Measurements from ENCODE around the gene ERMAP.
A peak's percentile ranks its signal among the peaks of the same experiment; 100 is the strongest.

The ERMAP gene

GRCh38 chr1:42817440-42817767, 482 bp downstream of the ERMAP start:
- no peak overlapping the region for H3K18ac ChIP-seq (ENCODE audit: low read length)
- H3K23ac ChIP-seq (ENCODE audit: low read depth, low read length, poor library complexity) = no peak overlapping the region
- H3K4ac ChIP-seq (ENCODE audit: low read length) = no peak overlapping the region
- peak overlapping the region; percentile 99 for H2AFZ ChIP-seq (ENCODE audit: low read length)
- H3K79me1 ChIP-seq (ENCODE audit: low read depth, low read length) = peaks cover 1% of the 10 kb centered on the region
- no peak for DNase-seq (ENCODE audit: low spot score)
- H2BK120ac ChIP-seq (ENCODE audit: low read depth, low read length) = no peak overlapping the region
- H3K9me3 ChIP-seq (replicated peaks in 1 of 2; ENCODE audit: control insufficient read depth in 2 of 2, insufficient read depth in 1 of 2, low read depth in 1 of 2, low read length in 2 of 2) = no peaks in the 10 kb centered on the region
- peak overlapping the region; percentile 37 for H3K4me2 ChIP-seq (ENCODE audit: insufficient read depth, low read length, poor library complexity, severe bottlenecking)
- H4K8ac ChIP-seq (ENCODE audit: low read depth, low read length) = no peak overlapping the region
- no peak overlapping the region for H2BK15ac ChIP-seq (ENCODE audit: low read length)
- no peak overlapping the region for H3K27ac ChIP-seq (replicated peaks; ENCODE audit: low read length)
- H2AK5ac ChIP-seq (ENCODE audit: low read depth, low read length) = no peak overlapping the region
- peaks cover 3 to 6% of the 10 kb centered on the region in 2 donors for H3K4me1 ChIP-seq (ENCODE audit: control insufficient read depth in 2 of 2, insufficient read depth in 1 of 2, low read depth in 1 of 2, low read length in 2 of 2)
- WGBS, 2 donors (ENCODE audit: extremely low coverage in 2 of 2, insufficient read length in 2 of 2, insufficient replicate concordance in 1 of 2) = no CpG with 5 or more reads among the region's 13 CpGs
- H3K9ac ChIP-seq (ENCODE audit: low read depth, low read length, poor library complexity) = no peak overlapping the region
- peak overlapping the region; percentile 90 for H2BK5ac ChIP-seq (ENCODE audit: low read length)
- H3K27me3 ChIP-seq (ENCODE audit: control insufficient read depth in 3 of 3, insufficient read depth in 3 of 3, low read depth in 1 of 3, low read length in 3 of 3) = no peaks in the 10 kb centered on the region
- H4K91ac ChIP-seq (ENCODE audit: low read depth, low read length, poor library complexity) = no peak overlapping the region
- peak overlapping the region in 1 of 2 donors; percentile 74 for H3K4me3 ChIP-seq (ENCODE audit: low read length in 2 of 2)
- H2BK12ac ChIP-seq (ENCODE audit: low read length) = no peak overlapping the region
- peaks cover 0 to 9% of the 10 kb centered on the region in 2 donors for H3K36me3 ChIP-seq (replicated peaks in 1 of 2; ENCODE audit: control insufficient read depth in 2 of 2, insufficient read depth in 2 of 2, low read length in 2 of 2)
- no peak overlapping the region for H3K14ac ChIP-seq (ENCODE audit: low read length)

GRCh38 chr1:42817976-42818375, 1.1 kb downstream of the ERMAP start:
- WGBS, 2 donors (ENCODE audit: extremely low coverage in 2 of 2, insufficient read length in 2 of 2, insufficient replicate concordance in 1 of 2) = no CpG with 5 or more reads among the region's 3 CpGs
- Histone ChIP-seq H2BK15ac (ENCODE audit: low read length) (no peak overlapping the region), H3K4me1 (ENCODE audit: control insufficient read depth in 2 of 2, insufficient read depth in 1 of 2, low read depth in 1 of 2, low read length in 2 of 2) (peaks cover 3 to 6% of the 10 kb centered on the region in 2 donors), H2AK5ac (ENCODE audit: low read depth, low read length) (no peak overlapping the region), H4K8ac (ENCODE audit: low read depth, low read length) (no peak overlapping the region), H3K27me3 (ENCODE audit: control insufficient read depth in 3 of 3, insufficient read depth in 3 of 3, low read depth in 1 of 3, low read length in 3 of 3) (no peaks in the 10 kb centered on the region), H3K36me3 (replicated peaks in 1 of 2; ENCODE audit: control insufficient read depth in 2 of 2, insufficient read depth in 2 of 2, low read length in 2 of 2) (peaks cover 0 to 9% of the 10 kb centered on the region in 2 donors), H3K4ac (ENCODE audit: low read length) (no peak overlapping the region), H2AFZ (ENCODE audit: low read length) (peak overlapping the region; percentile 99), H3K9me3 (replicated peaks in 1 of 2; ENCODE audit: control insufficient read depth in 2 of 2, insufficient read depth in 1 of 2, low read depth in 1 of 2, low read length in 2 of 2) (no peaks in the 10 kb centered on the region), H4K91ac (ENCODE audit: low read depth, low read length, poor library complexity) (no peak overlapping the region), H3K18ac (ENCODE audit: low read length) (no peak overlapping the region), H3K4me3 (ENCODE audit: low read length in 2 of 2) (no peak overlapping the region), H2BK120ac (ENCODE audit: low read depth, low read length) (no peak overlapping the region), H2BK12ac (ENCODE audit: low read length) (no peak overlapping the region), H2BK5ac (ENCODE audit: low read length) (no peak overlapping the region), H3K9ac (ENCODE audit: low read depth, low read length, poor library complexity) (no peak overlapping the region), H3K4me2 (ENCODE audit: insufficient read depth, low read length, poor library complexity, severe bottlenecking) (no peak overlapping the region), H3K79me1 (ENCODE audit: low read depth, low read length) (peaks cover 1% of the 10 kb centered on the region), H3K27ac (replicated peaks; ENCODE audit: low read length) (no peak overlapping the region), H3K23ac (ENCODE audit: low read depth, low read length, poor library complexity) (no peak overlapping the region), H3K14ac (ENCODE audit: low read length) (no peak overlapping the region)
- DNase-seq (ENCODE audit: low spot score) = no peak

- Histone ChIP-seq H2BK5ac (ENCODE audit: low read length) (no peak overlapping the region), H4K8ac (ENCODE audit: low read depth, low read length) (no peak overlapping the region), H3K27ac (replicated peaks; ENCODE audit: low read length) (no peak overlapping the region), H3K4me1 (ENCODE audit: control insufficient read depth in 2 of 2, insufficient read depth in 1 of 2, low read depth in 1 of 2, low read length in 2 of 2) (peaks cover 3 to 4% of the 10 kb centered on the region in 2 donors), H3K79me1 (ENCODE audit: low read depth, low read length) (no peaks in the 10 kb centered on the region), H3K4ac (ENCODE audit: low read length) (no peak overlapping the region), H3K27me3 (ENCODE audit: control insufficient read depth in 3 of 3, insufficient read depth in 3 of 3, low read depth in 1 of 3, low read length in 3 of 3) (no peaks in the 10 kb centered on the region), H2BK12ac (ENCODE audit: low read length) (no peak overlapping the region), H2BK120ac (ENCODE audit: low read depth, low read length) (no peak overlapping the region), H3K9ac (ENCODE audit: low read depth, low read length, poor library complexity) (no peak overlapping the region), H2AFZ (ENCODE audit: low read length) (peak overlapping the region; percentile 31), H3K9me3 (replicated peaks in 1 of 2; ENCODE audit: control insufficient read depth in 2 of 2, insufficient read depth in 1 of 2, low read depth in 1 of 2, low read length in 2 of 2) (no peaks in the 10 kb centered on the region), H2BK15ac (ENCODE audit: low read length) (no peak overlapping the region), H3K4me3 (ENCODE audit: low read length in 2 of 2) (no peak overlapping the region), H2AK5ac (ENCODE audit: low read depth, low read length) (no peak overlapping the region), H3K4me2 (ENCODE audit: insufficient read depth, low read length, poor library complexity, severe bottlenecking) (no peak overlapping the region), H4K91ac (ENCODE audit: low read depth, low read length, poor library complexity) (no peak overlapping the region), H3K23ac (ENCODE audit: low read depth, low read length, poor library complexity) (no peak overlapping the region), H3K36me3 (replicated peaks in 1 of 2; ENCODE audit: control insufficient read depth in 2 of 2, insufficient read depth in 2 of 2, low read length in 2 of 2) (peaks cover 0 to 3% of the 10 kb centered on the region in 2 donors), H3K14ac (ENCODE audit: low read length) (no peak overlapping the region), H3K18ac (ENCODE audit: low read length) (no peak overlapping the region)
- no peak for DNase-seq (ENCODE audit: low spot score)
- no CpG with 5 or more reads among the region's 1 CpG for WGBS, 2 donors (ENCODE audit: extremely low coverage in 2 of 2, insufficient read length in 2 of 2, insufficient replicate concordance in 1 of 2)
Measured at GRCh38 chr1:42820813-42821212, 3.9 kb downstream of the ERMAP start.

GRCh38 chr1:42821690-42822089, 4.8 kb downstream of the ERMAP start:
- WGBS, 2 donors (ENCODE audit: extremely low coverage in 2 of 2, insufficient read length in 2 of 2, insufficient replicate concordance in 1 of 2) = no CpG with 5 or more reads among the region's 2 CpGs
- H3K14ac ChIP-seq (ENCODE audit: low read length) = no peak overlapping the region
- H3K4ac ChIP-seq (ENCODE audit: low read length) = no peak overlapping the region
- no peak overlapping the region for H2BK120ac ChIP-seq (ENCODE audit: low read depth, low read length)
- no peaks in the 10 kb centered on the region for H3K27me3 ChIP-seq (ENCODE audit: control insufficient read depth in 3 of 3, insufficient read depth in 3 of 3, low read depth in 1 of 3, low read length in 3 of 3)
- H4K91ac ChIP-seq (ENCODE audit: low read depth, low read length, poor library complexity) = no peak overlapping the region
- H3K9me3 ChIP-seq (replicated peaks in 1 of 2; ENCODE audit: control insufficient read depth in 2 of 2, insufficient read depth in 1 of 2, low read depth in 1 of 2, low read length in 2 of 2) = no peaks in the 10 kb centered on the region
- no peaks in the 10 kb centered on the region for H3K4me1 ChIP-seq (ENCODE audit: control insufficient read depth in 2 of 2, insufficient read depth in 1 of 2, low read depth in 1 of 2, low read length in 2 of 2)
- H2AFZ ChIP-seq (ENCODE audit: low read length) = no peak overlapping the region
- DNase-seq (ENCODE audit: low spot score) = no peak
- no peak overlapping the region for H2BK12ac ChIP-seq (ENCODE audit: low read length)
- no peak overlapping the region for H3K4me2 ChIP-seq (ENCODE audit: insufficient read depth, low read length, poor library complexity, severe bottlenecking)
- no peak overlapping the region for H3K9ac ChIP-seq (ENCODE audit: low read depth, low read length, poor library complexity)
- H3K27ac ChIP-seq (replicated peaks; ENCODE audit: low read length) = no peak overlapping the region
- no peak overlapping the region for H2AK5ac ChIP-seq (ENCODE audit: low read depth, low read length)
- H3K18ac ChIP-seq (ENCODE audit: low read length) = no peak overlapping the region
- H3K4me3 ChIP-seq (ENCODE audit: low read length in 2 of 2) = no peak overlapping the region
- no peaks in the 10 kb centered on the region for H3K36me3 ChIP-seq (replicated peaks in 1 of 2; ENCODE audit: control insufficient read depth in 2 of 2, insufficient read depth in 2 of 2, low read length in 2 of 2)
- H2BK5ac ChIP-seq (ENCODE audit: low read length) = no peak overlapping the region
- no peak overlapping the region for H4K8ac ChIP-seq (ENCODE audit: low read depth, low read length)
- H3K79me1 ChIP-seq (ENCODE audit: low read depth, low read length) = no peaks in the 10 kb centered on the region
- no peak overlapping the region for H3K23ac ChIP-seq (ENCODE audit: low read depth, low read length, poor library complexity)
- H2BK15ac ChIP-seq (ENCODE audit: low read length) = no peak overlapping the region
